Stimulated activated CD8-positive, alpha-beta memory T cell treated with anti-CD3 and anti-CD28 coated beads, Interleukin-12 subunit alpha, Interleukin-12 subunit beta, amount 100 ng/mL, for 1 hour (primary cell): ENCODE results near the gene ALG14.
"Not testable (repeated sequence)": the region's sequence is repeated elsewhere in the genome, so short reads cannot be mapped to it uniquely, and the experiment has no call there.

ENCODE experiments used
- DNase-seq: peaks from one replicate; pipeline ENCODE4 v3.0.0-alpha.2; 2020; ENCODE audit warnings: low read depth

ALG14 gene, protein sequence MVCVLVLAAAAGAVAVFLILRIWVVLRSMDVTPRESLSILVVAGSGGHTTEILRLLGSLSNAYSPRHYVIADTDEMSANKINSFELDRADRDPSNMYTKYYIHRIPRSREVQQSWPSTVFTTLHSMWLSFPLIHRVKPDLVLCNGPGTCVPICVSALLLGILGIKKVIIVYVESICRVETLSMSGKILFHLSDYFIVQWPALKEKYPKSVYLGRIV

DNA sequence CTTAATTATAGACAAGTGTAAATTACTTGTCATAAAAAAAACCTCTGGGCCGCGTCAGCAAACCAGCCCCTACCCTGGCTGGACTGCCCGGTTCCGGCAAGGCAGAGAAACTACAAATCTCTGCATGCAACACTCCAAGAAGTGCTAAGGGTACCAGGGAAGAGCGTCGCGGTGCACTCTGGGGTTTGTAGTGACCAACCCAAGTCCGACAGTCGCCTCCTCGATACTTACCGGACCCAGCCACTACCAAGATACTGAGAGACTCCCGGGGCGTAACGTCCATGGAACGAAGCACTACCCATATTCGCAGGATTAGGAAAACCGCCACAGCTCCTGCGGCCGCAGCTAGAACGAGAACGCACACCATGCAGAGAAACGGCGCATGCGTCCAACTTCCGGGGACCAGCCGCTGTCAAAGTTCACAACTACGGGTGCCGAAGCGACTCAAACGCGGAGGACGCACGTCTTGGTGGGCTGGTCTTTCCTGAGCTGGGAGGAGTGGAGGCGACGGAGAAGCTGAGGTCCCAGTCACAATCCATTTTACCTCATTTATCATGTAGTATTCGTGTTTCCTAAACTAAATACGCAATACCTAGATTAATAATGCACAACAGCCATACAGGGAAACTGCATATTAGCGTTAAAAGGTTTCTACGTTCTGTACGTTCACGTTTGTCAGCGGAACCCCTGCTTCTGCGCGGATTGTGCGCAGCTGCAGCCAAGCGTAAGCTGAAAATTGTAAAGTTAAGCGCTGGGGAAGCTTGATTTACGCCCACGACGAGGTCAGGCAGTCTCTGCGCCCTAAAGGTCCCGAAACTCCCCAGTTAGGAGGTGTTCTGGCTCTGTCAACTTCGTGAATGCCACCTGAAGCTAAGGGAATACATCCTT is at the start of gene ALG14:
TSS of gene ALG14 (minus strand) at position 420 of the 888 bp plus-strand sequence. CDS start at position 367, 53 bp downstream.
- DNase-seq: peak; percentile 89

DNA sequence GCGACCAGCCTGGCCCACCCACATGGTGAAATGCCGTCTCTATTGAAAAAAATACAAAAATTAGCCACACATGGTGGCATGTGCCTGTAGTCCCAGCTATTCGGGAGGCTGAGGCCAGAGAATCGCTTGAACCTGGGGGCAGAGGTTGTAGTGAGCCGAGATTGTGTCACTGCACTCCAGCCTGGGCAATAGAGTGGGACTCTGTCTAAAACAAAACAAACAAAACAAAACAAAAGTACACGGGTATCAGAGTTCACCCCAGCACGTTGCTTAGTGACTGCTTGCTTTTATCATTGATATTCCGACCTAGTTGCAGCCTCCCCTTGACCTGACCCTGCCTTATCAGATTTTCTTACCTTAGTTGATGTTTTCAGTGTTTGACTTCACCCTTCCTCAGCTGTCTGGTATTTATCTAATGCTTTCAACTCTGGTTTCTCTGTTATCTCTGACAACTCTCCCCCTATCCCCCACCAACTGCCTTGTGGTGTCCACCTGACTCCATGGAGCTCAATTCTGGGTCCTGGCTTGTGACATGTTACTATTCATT is 49.5 kb upstream of the ALG14 start:
- no peak for DNase-seq

DNA sequence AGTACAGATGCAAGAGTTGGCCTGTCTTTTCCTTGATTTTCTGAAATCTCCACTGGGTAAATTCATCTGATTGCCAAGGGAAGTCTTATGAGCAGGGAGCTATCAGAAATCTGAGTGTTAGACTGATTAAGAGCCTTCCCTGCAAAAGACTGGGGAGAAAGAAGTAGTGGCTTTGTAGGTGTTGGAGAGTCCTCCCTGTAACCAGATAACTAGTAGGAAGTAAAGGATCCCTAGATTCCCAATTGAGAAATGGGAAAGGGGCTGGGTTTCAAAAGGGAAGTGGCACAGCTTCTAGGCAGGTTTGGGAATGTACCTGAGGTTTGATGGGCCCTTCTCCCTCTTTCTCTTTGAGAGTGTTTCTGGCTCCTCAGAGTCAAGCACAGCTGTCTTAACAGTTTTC is 46.5 kb upstream of the ALG14 start:
- DNase-seq: no peak

DNA sequence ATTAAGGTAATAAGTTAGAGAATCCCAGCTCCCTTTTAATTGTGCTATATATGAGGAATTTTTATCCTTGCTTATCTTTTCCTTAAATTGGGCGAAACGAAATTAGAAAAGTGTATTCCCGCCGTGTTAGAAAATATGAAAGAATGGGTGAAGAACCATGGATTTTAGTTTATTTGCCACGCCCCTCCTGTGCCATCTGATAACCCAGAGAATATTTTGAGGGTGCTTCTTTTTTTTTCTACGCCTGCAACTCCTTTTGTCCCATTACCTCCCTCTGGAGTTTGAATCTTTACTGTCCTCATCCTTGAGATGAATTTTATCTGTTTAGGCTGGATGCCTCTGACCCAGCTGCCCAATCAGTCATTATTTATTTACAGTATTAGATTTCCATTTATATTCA is 46.0 kb upstream of the ALG14 start:
- DNase-seq: no peak

DNA sequence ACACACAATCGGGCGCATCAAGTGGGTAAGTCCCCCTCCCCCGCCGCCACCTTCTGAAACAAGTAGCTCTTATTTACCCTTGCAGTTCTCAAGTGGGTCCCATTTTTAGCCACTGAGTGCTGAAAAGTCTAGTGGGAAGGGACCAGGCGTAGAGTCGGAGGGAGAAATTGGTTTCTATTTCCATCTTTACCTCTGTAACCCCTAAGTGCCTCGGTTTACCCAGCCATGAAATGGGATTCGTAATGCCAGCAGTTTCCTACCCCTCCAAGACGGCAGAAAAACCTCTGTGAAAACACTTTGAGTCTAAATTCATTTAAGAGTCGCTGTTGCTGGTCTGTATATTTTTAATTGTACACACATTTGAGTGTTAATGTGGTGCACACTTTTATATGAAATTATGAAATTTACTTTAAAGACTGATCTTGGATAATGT is 45.3 kb upstream of the ALG14 start:
- no peak for DNase-seq

DNA sequence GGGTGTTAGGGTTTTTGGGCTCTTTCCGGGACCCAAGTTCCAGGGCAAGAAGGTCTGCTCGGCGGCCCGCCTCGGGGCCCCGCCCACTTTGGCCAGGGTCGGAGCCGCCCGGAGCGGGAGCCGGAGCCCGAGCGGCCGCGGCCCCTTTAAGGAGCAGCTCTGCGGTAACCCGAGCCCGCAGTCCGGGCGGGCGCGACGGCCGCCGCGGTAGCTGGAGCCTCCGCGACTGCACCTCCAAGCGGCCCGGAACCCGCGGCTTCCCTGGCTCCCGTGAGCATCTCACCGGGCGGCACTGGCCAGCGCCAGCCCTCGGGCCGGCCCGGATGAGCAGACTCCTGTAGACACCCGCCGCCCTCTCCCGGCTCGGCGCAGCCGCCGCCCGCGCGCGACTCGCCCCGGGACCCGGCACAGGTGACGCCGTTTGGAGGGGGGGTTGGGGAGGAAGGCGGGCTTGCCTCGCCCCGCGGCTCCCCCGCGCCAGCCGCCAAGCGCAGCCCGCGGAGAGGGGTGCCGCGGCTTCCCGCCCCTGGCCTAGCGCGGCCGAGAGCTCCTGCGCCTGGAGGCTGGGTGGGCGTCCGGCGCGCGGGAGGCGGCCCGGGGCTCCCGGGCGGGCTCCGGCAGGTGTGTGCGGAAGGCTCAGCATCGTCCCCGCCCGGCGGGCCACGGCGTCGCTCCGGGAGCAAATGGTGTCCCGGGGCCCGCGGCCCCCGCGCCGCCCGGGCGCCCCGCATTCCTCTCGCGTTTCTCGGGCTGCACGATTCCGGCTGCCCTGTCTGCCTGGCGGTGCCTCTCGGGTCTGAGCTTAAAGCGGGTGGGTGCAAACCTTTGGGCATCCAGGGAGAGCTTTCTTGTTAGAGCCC is 44.7 kb upstream of the ALG14 start, which contains the start of gene TLCD4:
TSS of gene TLCD4 (plus strand) at position 149 of the 860 bp plus-strand sequence. CDS start 26,547 bp downstream, outside the sequence.
- DNase-seq: peak; percentile 4

DNA sequence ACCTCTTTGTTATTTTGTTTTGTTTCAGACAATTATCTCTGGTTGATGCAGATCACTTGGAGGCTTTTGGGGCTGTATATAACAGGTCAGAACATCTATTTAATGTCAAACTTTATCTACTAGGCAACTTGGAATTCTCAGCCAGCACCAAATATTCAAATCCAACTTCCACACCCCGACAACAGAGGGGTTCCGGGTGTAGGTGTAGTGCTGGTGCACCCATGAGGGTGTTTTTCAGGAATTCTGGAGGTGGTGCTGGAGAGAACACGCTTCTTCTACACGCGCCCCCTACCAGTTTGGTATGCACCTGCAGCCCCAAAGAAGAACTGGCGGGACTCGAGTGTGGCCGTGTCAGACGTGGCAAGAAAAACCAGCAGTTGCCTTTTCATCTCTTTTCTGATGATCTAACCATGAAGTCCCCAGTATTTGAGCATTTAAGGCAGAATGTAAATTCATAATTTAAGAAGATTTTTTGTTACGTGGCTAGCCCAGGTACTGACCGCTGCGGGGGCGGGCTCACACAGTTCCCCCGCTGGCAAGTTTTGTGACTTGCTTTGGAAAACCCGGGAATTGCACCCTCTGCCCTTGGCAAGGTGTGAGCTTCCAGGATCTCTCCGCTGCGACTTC is 43.9 kb upstream of the ALG14 start:
- DNase-seq: peak; percentile 25

DNA sequence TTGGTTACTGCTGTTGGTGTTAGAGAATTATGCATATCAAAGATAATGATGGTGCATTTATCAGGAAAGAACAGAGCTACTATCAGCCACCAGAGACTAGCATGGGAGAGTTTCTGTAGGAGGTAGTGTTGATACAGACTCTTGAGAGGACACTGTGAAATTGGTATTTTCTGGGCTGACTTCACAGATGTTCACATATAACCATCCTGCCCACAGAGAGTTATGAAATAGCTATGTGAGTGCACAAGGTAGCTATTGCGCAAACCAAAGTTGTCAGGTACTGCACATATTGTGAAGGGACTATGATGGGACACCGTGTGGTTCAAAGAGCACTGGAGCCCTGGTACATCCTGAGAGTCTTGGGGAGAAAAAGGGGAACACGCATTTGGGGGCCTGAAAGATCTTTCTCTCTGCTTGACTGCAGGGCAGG is 43.0 kb upstream of the ALG14 start:
- no peak for DNase-seq

DNA sequence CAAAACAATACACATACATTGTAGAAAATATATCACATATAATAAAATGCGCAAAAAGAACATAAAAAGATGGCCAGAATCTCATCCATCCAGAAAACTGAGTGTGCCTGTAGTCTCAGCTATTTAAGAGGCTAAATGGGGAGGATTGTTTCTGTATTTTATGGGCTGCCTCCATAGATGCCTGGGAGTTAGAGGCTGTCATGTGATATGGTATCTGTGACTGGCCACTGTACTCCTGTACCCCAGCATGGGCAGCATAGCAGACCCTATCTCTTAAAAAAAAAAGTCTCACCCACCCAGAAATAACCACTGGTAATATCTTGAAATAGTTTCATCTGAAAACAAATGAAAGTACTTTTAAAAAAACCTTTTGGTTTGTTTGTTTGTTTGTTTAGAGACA is 40.9 kb upstream of the ALG14 start:
- DNase-seq: no peak

DNA sequence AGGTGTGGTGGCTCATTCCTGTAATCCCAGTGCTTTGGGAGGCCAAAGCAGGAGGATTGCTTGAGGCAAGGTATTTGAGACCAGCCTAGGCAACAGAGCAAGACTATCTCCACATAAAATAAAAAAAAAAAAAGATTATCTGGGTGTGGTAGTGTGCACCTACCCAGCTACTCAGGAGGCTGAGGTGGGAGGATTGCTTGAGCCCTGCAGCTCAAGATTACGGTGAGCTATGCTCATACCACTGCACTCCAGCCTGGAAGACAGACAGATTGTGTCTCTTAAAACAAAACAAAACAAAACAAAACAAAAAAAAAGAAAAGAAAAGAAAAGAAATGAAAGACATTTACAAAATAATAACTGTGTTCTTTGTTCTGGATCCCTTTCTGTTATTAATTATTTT is 38.3 kb upstream of the ALG14 start:
- no peak for DNase-seq

DNA sequence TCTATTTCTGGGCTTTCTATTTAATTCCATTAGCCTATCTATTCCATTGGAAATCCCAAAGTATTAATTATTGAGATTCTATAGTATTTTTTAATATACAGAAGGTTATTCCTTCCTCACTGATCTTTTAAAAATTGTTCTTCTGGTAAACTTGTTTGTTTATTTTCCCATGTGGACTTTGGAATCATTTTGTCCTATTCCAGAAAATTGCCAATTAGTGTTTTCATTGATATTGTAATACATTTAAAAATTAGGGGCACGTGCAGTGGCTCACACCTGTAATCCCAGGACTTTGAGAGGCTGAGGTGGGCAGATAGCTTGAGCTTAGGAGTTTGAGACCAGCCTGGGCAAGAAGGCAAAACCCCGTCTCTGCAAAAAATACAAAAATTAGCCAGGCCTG is 36.0 kb upstream of the ALG14 start:
- no peak for DNase-seq

DNA sequence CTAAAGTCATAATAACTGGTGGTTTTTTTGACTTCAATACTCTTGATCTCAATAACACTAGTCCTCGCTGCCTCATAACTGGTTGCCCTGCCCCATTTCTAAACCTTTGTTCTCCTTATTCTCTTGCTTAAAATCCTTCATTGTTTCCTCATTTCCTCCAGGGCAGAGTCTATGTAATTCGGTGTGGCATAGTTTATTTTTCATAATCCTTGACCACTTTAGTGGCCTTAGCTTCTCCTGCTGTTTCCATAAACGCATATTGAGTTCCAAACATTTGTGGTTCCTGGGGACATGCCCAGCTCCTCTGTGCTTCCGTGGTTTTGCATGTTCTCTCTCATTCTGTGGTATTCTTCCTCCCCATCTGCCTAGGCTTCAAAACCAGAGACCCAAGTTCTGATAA is 25.4 kb upstream of the ALG14 start:
- no peak for DNase-seq

DNA sequence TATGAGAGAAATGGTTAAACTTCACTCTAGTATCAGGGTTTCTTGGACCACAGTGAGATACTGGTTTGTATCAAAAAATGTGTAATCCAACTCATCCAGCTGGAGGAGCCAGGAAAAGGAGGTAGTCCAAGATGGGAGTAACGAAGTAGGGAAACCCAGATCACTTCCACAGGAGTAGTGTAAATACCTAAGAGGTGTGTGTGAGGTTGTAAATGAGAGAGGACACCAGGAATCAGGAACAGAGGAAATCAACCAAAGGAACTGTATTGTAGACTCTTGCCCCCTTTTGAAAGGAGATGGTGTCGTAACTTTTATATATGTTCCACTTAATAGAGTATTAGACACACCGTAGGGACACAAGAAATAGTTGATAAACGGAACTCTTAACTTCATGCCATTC is 24.7 kb upstream of the ALG14 start:
- no peak for DNase-seq

DNA sequence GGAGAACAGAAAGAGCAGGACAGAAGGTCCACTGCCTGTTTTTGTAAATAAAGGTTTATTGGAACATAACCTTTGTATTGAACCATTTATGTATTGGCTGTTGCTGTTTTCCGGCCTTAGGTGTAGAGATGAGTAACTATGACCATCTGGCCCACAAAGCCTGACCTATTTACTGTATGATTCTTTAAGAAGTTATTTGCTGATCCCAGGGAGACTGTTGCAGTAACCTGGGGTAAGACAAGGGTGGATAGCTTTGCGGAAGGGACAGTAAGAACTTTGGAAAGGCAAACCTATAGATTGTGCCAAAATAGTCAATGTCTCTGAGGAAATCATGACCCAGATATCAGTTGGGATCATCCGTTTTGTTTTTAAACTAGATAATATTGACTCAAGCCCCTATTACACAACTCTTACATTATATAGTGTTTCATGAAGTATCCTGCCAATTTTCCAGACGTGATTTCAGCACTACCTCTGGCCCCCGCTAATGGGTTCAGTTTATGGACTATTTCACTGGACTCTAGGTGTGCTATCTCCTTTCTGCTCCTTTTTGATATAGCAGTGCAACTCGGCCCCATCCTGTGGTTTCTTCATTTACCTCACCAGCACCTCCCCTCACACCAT is 23.6 kb upstream of the ALG14 start:
- DNase-seq: no peak

DNA sequence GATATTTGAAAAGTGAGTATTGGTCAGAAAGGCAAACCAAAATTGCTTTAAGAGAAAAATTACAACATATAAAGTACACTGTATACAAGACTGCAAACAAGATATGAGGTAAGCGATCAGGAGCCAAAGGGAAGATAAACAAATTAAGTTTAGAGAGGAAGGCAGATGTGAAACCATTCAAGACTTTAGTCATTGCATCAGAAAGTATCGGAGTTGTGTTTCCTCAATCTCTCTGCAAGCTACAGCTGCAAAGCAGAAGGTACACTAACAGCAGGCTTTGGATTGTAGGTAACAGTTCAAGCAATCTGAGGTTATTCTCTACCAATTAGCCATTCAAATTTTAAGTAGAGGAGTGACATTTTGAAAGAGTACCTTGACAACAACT is 23.1 kb upstream of the ALG14 start:
- no peak for DNase-seq

DNA sequence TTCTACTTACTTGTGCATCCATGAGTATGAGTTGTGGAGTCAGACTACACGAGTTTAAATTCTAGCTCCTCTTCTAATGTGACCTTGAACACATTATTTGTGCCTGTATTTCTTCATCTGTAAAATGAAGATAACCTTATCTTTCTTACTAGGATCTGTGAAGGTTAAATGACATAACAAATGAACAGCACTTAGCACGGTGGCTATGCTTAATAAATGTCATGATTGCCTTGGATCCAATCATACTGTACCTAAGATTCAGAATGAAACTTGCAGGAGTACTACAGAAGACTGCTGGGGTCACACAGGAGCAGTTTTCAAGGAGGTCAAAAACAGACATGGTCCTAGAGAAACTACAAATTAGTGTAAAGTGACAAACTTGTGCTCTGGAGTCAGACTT is 22.2 kb upstream of the ALG14 start:
- DNase-seq: no peak

DNA sequence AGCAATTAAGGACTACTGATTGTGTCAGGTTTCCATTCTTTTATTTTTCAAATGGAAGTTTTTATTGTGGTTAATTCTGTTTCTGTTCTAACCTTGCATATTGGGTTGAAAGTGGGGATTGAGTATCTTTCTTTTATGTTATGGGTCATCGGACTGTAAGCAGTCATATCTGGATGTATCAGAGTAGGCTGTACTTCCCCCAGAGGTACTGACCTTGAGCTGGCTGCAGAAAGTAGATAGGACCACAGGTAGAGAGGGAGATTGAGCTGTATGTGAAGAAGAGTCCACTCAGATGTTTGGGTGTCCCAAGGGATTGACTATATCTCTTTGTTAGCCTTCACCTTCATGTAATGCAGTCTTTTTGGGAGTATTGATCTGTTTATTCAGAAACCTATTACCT is 20.5 kb upstream of the ALG14 start:
- no peak for DNase-seq

DNA sequence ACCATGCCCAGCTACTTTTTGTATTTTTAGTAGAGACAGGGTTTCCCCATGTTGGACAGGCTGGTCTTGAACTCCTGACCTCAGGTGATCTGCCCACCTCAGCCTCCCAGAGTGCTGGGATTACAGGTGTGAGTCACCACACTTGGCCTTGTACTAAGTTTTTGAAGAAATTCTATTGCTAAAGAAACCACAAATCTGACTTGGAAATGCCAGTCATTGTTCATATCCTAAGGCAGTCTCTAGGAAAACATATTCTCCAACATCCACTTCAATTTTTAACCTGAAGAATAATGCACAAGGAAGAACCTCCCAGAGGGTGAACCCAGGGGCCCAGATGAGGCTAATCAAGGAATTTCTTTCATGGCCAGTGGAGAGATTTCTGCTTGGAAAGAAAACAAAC is 20.1 kb upstream of the ALG14 start:
- not testable (repeated sequence) for DNase-seq

DNA sequence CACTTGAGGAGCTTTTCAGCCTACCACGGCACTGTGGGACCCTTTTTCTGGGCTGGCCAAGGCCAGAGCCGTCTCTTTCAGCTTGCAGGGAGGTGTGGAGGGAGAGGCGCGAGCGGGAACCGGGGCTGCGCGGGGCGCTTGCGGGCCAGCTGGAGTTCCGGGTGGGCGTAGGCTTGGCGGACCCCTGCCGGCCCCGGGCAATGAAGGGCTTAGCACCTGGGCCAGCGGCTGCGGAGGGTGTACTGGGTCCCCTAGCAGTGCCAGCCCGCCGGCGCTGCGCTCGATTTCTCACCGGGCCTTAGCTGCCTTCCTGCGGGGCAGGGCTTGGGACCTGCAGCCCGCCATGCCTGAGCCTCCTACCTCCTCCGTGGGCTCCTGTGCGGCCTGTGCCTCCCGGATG is 18.5 kb upstream of the ALG14 start:
- not testable (repeated sequence) for DNase-seq

DNA sequence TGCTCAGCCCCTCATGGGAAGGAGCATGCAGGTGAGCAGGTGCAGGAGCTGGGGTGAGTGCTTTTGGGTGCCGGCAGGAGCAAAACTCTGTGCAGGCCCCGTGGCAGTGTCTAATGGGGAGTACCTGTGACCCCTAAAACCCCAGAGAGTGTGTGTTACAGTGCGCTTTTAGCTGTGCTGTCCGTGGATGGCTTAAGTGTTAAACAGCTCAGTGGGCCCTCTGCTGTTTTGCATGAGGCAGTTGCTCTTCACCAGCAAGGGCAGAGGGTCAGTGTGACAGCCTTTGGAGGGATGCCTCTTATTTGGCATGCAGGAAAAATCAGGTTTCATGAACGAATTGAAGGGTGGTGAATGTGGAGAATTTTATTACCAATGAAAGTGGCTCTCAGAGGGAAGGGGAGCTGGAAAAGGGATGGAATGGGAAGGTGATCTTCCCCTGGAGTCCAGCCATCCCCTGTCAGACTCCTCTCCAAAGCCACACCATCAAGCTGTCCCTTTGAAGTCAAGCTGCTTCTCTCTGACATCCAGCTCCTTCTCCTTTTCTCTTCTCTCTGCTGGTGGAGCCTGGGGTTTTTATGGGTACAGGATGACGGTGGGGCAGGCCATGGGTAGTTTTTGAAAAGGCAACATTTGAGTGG is 17.0 kb upstream of the ALG14 start:
- DNase-seq: no peak

DNA sequence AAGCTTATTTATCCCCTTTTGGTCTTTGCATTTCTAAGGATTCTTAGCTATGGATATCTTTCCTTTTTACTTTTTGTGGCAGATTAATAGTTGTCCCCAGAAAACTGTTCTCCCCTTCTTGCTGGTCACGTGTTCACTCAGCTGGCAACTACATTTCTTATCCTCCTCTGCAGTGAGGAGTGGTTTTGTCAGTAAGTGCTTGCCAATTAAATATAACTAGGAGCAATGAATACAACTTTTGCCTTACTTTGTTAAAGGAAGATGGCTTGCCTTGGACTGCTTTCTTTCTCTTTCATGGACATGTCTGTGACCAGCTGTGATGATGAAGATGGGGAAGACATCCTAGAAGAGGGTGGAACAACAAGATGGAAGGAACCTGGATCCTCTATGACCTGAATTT is 15.6 kb upstream of the ALG14 start:
- no peak for DNase-seq
